OCI-LY7 (cell line): Measurements from ENCODE around the gene VWF. TPM values are rescaled to one million over a fixed set of nuclear protein-coding genes. Genes with fewer than 3 reads are reported as not detected.

Source experiments
- BruUV-seq: library from RNA; stranded (reverse); fragments of 400-500 nt; replicated peaks from 2 replicates; lab custom pipeline; 2021; lab: Mats Ljungman, UMichigan
- CTCF ChIA-PET: fragments of 300-600 bp; sonication (Branson Sonifier 250); formaldehyde crosslinking; loops from one replicate; lab custom pipeline; 2022; ENCODE audit warnings: antibody characterized with exemption; ENCODE audit not compliant: unreplicated experiment; lab: Charles Lee
- POLR2A ChIA-PET: fragments of 300-600 bp; sonication (Branson Sonifier 250); formaldehyde crosslinking; loops from one replicate; lab custom pipeline; 2022; ENCODE audit warnings: antibody characterized with exemption; lab: Charles Lee
- DNase-seq: peaks from one replicate; pipeline ENCODE4 v3.0.0-alpha.2; 2015; ENCODE audit warnings: low spot score
- H2AFZ ChIP-seq: fragments of 200-600 bp; sonication (generic), shearing (Covaris generic); 2 replicates; pipeline ENCODE4 v1.6.1; 2014; ENCODE audit warnings: mild to moderate bottlenecking, antibody characterized with exemption, low read length, moderate library complexity
- H3K27ac ChIP-seq: fragments of 200-600 bp; sonication (generic); 2 replicates; pipeline ENCODE4 v1.5.1; 2014; ENCODE audit warnings: mixed run types, low read depth, mild to moderate bottlenecking, moderate library complexity, low read length, inconsistent platforms; ENCODE audit not compliant: poor library complexity, severe bottlenecking
- H3K36me3 ChIP-seq: fragments of 200-600 bp; sonication (generic); 2 replicates; pipeline ENCODE4 v1.6.1; 2014; ENCODE audit warnings: mild to moderate bottlenecking, antibody characterized with exemption, low read length, moderate library complexity, mixed read lengths; ENCODE audit not compliant: insufficient read depth
- H3K4me1 ChIP-seq: fragments of 200-600 bp; sonication (generic); 2 replicates; pipeline ENCODE4 v1.5.1; 2014; ENCODE audit warnings: mild to moderate bottlenecking, low read length; ENCODE audit not compliant: insufficient read depth, poor library complexity, severe bottlenecking
- H3K4me2 ChIP-seq: fragments of 200-600 bp; sonication (generic); 2 replicates; pipeline ENCODE4 v1.6.1; 2014; ENCODE audit warnings: mild to moderate bottlenecking, low read length
- H3K4me3 ChIP-seq: fragments of 200-600 bp; sonication (generic); 2 replicates; pipeline ENCODE4 v1.5.1; 2014; ENCODE audit warnings: mild to moderate bottlenecking, low read depth, low read length; ENCODE audit not compliant: poor library complexity, severe bottlenecking
- H3K79me2 ChIP-seq: fragments of 200-600 bp; sonication (generic); 2 replicates; pipeline ENCODE4 v1.6.1; 2016; ENCODE audit warnings: low read depth, mild to moderate bottlenecking, low read length, moderate library complexity, mixed read lengths; ENCODE audit not compliant: insufficient read depth
- H3K9me2 ChIP-seq: fragments of 200-600 bp; sonication (generic); 2 replicates; pipeline ENCODE4 v1.6.1; 2016; ENCODE audit warnings: mild to moderate bottlenecking, low read length, mixed read lengths; ENCODE audit not compliant: insufficient read depth
- H3K9me3 ChIP-seq: fragments of 200-600 bp; sonication (generic); 2 replicates; pipeline ENCODE4 v1.6.1; 2014; ENCODE audit warnings: mild to moderate bottlenecking, mixed run types, low read length, mixed read lengths
- H4K20me1 ChIP-seq: fragments of 200-600 bp; sonication (generic); 2 replicates; pipeline ENCODE4 v1.6.1; 2014; ENCODE audit warnings: mild to moderate bottlenecking, antibody characterized with exemption, low read length, moderate library complexity, mixed read lengths; ENCODE audit not compliant: insufficient read depth
- CTCF ChIP-seq: fragments of 200-600 bp; sonication (generic); conservative IDR thresholded peaks from 2 replicates; pipeline ENCODE4 v1.5.1; 2014; ENCODE audit warnings: mild to moderate bottlenecking, antibody characterized with exemption, low read length, moderate library complexity, mixed read lengths
- EZH2phosphoT487 ChIP-seq: fragments of 200-600 bp; sonication (generic); IDR thresholded peaks from 2 replicates; pipeline ENCODE4 v1.6.1; 2018; ENCODE audit warnings: low read depth, borderline replicate concordance, mild to moderate bottlenecking, mixed run types, antibody characterized with exemption, low read length, moderate library complexity, mixed read lengths
- intact Hi-C: fragments of 100-400 bp; cut with micrococcal nuclease; formaldehyde crosslinking; loops from one replicate; pipeline ENCODE4 v1.10.0; 2022; ENCODE audit not compliant: unreplicated experiment
- total RNA-seq, 2 experiments: library from RNA; depleted of rRNA in 1 of 2; stranded (reverse); fragments of >200 nt in 1 of 2; shearing (Covaris generic) in 1 of 2; gene quantifications; 2 replicates each; pipeline ENCODE4 v1.2.3, GENCODE V29; 2014 to 2022

VWF gene
- total RNA-seq, 2 experiments from 2014 or later, result 0.32 TPM; not detected in 1

GRCh38 chr12:5941907-5942306 is 182.6 kb downstream of the VWF start:
- no TSS peak for BruUV-seq
- no peak overlapping the region for H3K4me3 ChIP-seq
- H3K9me2 ChIP-seq, result no peaks in the 10 kb centered on the region
- no peak overlapping the region for H3K4me2 ChIP-seq
- intact Hi-C loops, result no loop called here
- CTCF ChIA-PET, result no interaction called here
- H3K36me3 ChIP-seq, result no peaks in the 10 kb centered on the region
- H3K4me1 ChIP-seq, result no peaks in the 10 kb centered on the region
- DNase-seq, result no peak
- H3K9me3 ChIP-seq, result no peaks in the 10 kb centered on the region
- POLR2A ChIA-PET, result no interaction called here
- H2AFZ ChIP-seq, result no peak overlapping the region
- no peaks in the 10 kb centered on the region for H4K20me1 ChIP-seq
- H3K79me2 ChIP-seq, result no peaks in the 10 kb centered on the region
- H3K27ac ChIP-seq, result no peak overlapping the region
- TF ChIP-seq EZH2phosphoT487 (no peak), CTCF (no peak)

- Histone ChIP-seq H2AFZ (no peak overlapping the region), H3K9me3 (no peaks in the 10 kb centered on the region), H3K27ac (no peak overlapping the region), H3K4me2 (no peak overlapping the region), H4K20me1 (no peaks in the 10 kb centered on the region), H3K9me2 (no peaks in the 10 kb centered on the region), H3K4me3 (no peak overlapping the region), H3K79me2 (no peaks in the 10 kb centered on the region), H3K36me3 (no peaks in the 10 kb centered on the region), H3K4me1 (no peaks in the 10 kb centered on the region)
- no peak for TF ChIP-seq EZH2phosphoT487
- TF ChIP-seq CTCF, result no peak
- BruUV-seq, result no TSS peak
- intact Hi-C loops, result no loop called here
- ChIA-PET POLR2A (no interaction called here), CTCF (no interaction called here)
- no peak for DNase-seq
Observed at GRCh38 chr12:5927732-5928516, 196.5 kb downstream of the VWF start.

- Histone ChIP-seq H4K20me1 (no peaks in the 10 kb centered on the region), H3K4me1 (no peaks in the 10 kb centered on the region), H3K36me3 (no peaks in the 10 kb centered on the region), H3K27ac (no peak overlapping the region), H3K9me2 (no peaks in the 10 kb centered on the region), H3K79me2 (no peaks in the 10 kb centered on the region), H3K4me2 (no peak overlapping the region), H3K9me3 (no peaks in the 10 kb centered on the region), H2AFZ (no peak overlapping the region), H3K4me3 (no peak overlapping the region)
- intact Hi-C loops, result no loop called here
- ChIA-PET POLR2A (no interaction called here), CTCF (no interaction called here)
- TF ChIP-seq CTCF (no peak), EZH2phosphoT487 (no peak)
- no TSS peak for BruUV-seq
- no peak for DNase-seq
Observed at GRCh38 chr12:5925646-5926045, 198.8 kb downstream of the VWF start.
